ENCODE measurements around the gene NFKB2. TPM values are rescaled to one million over a fixed set of nuclear protein-coding genes. Genes with fewer than 3 reads are reported as not detected.

The NFKB2 gene
- total RNA-seq, 1 donor from 2014 or later, result 30.9 TPM

GRCh38 chr10:102367441-102367840 is 28.1 kb upstream of the NFKB2 start:
- H3K27me3 ChIP-seq (ENCODE audit: low read depth), result no peaks in the 10 kb centered on the region
- no peak overlapping the region for H3K4me3 ChIP-seq
- TF ChIP-seq CTCF (IDR thresholded peaks at IDR 0.05), result no peak
- H3K9me3 ChIP-seq, result no peaks in the 10 kb centered on the region
- H3K36me3 ChIP-seq, result peaks cover 100% of the 10 kb centered on the region
- no peak for DNase-seq
- intact Hi-C loops (cut with DNase I), result no loop called here
- H3K27ac ChIP-seq, result no peak overlapping the region
- no peaks in the 10 kb centered on the region for H3K4me1 ChIP-seq
- ATAC-seq, result no peak

- no peaks in the 10 kb centered on the region for H3K9me3 ChIP-seq
- peak; percentile 79 to 84 for ATAC-seq
- peaks cover 100% of the 10 kb centered on the region for H3K36me3 ChIP-seq
- no peaks in the 10 kb centered on the region for H3K27me3 ChIP-seq (ENCODE audit: low read depth)
- TF ChIP-seq CTCF (IDR thresholded peaks at IDR 0.05), result no peak
- no peak overlapping the region for H3K4me3 ChIP-seq
- intact Hi-C loops (cut with DNase I), result no loop called here
- no peaks in the 10 kb centered on the region for H3K4me1 ChIP-seq
- no peak for DNase-seq
- peak overlapping the region; percentile 7 for H3K27ac ChIP-seq
Measured at GRCh38 chr10:102368077-102368476, 27.4 kb upstream of the NFKB2 start.

GRCh38 chr10:102371295-102371694 is 24.2 kb upstream of the NFKB2 start:
- no peak for ATAC-seq
- intact Hi-C loops (cut with DNase I), result no loop called here
- no peaks in the 10 kb centered on the region for H3K4me1 ChIP-seq

GRCh38 chr10:102375250-102375649 is 20.3 kb upstream of the NFKB2 start:
- no peak for TF ChIP-seq CTCF (IDR thresholded peaks at IDR 0.05)
- intact Hi-C loops (cut with DNase I), result no loop called here
- Histone ChIP-seq H3K9me3 (no peaks in the 10 kb centered on the region), H3K36me3 (peaks cover 99% of the 10 kb centered on the region), H3K4me3 (no peak overlapping the region), H3K4me1 (no peaks in the 10 kb centered on the region), H3K27me3 (ENCODE audit: low read depth) (no peaks in the 10 kb centered on the region), H3K27ac (no peak overlapping the region)
- ATAC-seq, result no peak
- no peak for DNase-seq

More at GRCh38 chr10:102371295-102371694, 24.2 kb upstream of the NFKB2 start:
- Histone ChIP-seq H3K4me3 (no peak overlapping the region), H3K27ac (no peak overlapping the region), H3K9me3 (no peaks in the 10 kb centered on the region), H3K27me3 (ENCODE audit: low read depth) (no peaks in the 10 kb centered on the region), H3K36me3 (peaks cover 99% of the 10 kb centered on the region)
- DNase-seq, result no peak
- TF ChIP-seq CTCF (IDR thresholded peaks at IDR 0.05), result no peak

- no peaks in the 10 kb centered on the region for H3K9me3 ChIP-seq
- ATAC-seq, result no peak
- no peak overlapping the region for H3K4me3 ChIP-seq
- H3K27ac ChIP-seq, result no peak overlapping the region
- no peak for DNase-seq
- TF ChIP-seq CTCF (IDR thresholded peaks at IDR 0.05), result no peak
- no peaks in the 10 kb centered on the region for H3K27me3 ChIP-seq (ENCODE audit: low read depth)
- peaks cover 99% of the 10 kb centered on the region for H3K36me3 ChIP-seq
- intact Hi-C loops (cut with DNase I), result no loop called here
- no peaks in the 10 kb centered on the region for H3K4me1 ChIP-seq
Measured at GRCh38 chr10:102375867-102376266, 19.6 kb upstream of the NFKB2 start.

- Histone ChIP-seq H3K27ac (no peak overlapping the region), H3K4me3 (no peak overlapping the region), H3K27me3 (ENCODE audit: low read depth) (no peaks in the 10 kb centered on the region), H3K4me1 (no peaks in the 10 kb centered on the region), H3K36me3 (peaks cover 99% of the 10 kb centered on the region), H3K9me3 (no peaks in the 10 kb centered on the region)
- TF ChIP-seq CTCF (IDR thresholded peaks at IDR 0.05), result no peak
- DNase-seq (no peak), ATAC-seq (no peak)
- intact Hi-C loops (cut with DNase I), result no loop called here
Measured at GRCh38 chr10:102376901-102377300, 18.6 kb upstream of the NFKB2 start.
